Left colon (tissue), 2 donors: ENCODE results near the gene KRI1. TPM values are rescaled to one million over a fixed set of nuclear protein-coding genes. Genes with fewer than 3 reads are reported as not detected.
A peak's percentile ranks its signal among the peaks of the same experiment; 100 is the strongest.
"Not testable (repeated sequence)": the region's sequence is repeated elsewhere in the genome, so short reads cannot be mapped to it uniquely, and the experiment has no call there.

Source experiments
- ATAC-seq: fragments of 200-7000 bp; cut with Tn5 transposase; one replicate; pipeline ENCODE4 v1.9.1; 2020; ENCODE audit warnings: mild to moderate bottlenecking, moderate library complexity
- DNase-seq, 2 donors: peaks; one replicate each; pipeline ENCODE4 v3.0.0-alpha.2; 2020
- intact Hi-C, 2 donors: fragments of 100-400 bp; cut with DNase I in 1 of 2; cut with micrococcal nuclease in 1 of 2; formaldehyde crosslinking; loops; one replicate each; pipeline versions ENCODE4 v1.11.2 to v1.14.0; 2022; cut with DNase I, micrococcal nuclease
- total RNA-seq, 2 donors: library from RNA; stranded (reverse); fragmentation: NEBNext Ultra II Directional; extraction: Animal tissue kit (Norgen Biotek cat#: 25700); gene quantifications; one replicate each; pipeline ENCODE4 v1.2.1, GENCODE V29; 2021
- donor health status: DM: no; HTN: no; CAD: no.
- donor health status: DM: yes; HTN: yes; CAD: no.

KRI1 gene
- total RNA-seq, 2 donors from 2014 or later: 12.9 to 14.9 TPM

- ATAC-seq: no peak
- DNase-seq: no peak
- intact Hi-C loops: no loop called here
Observed at GRCh38 chr19:10533646-10534386, 32.0 kb downstream of the KRI1 start.

GRCh38 chr19:10532457-10532856, 33.4 kb downstream of the KRI1 start:
- intact Hi-C loops: no loop called here
- ATAC-seq: no peak
- no peak for DNase-seq

- DNase-seq, intact Hi-C loops, ATAC-seq: not testable (repeated sequence)
Observed at GRCh38 chr19:10526887-10527286, 38.9 kb downstream of the KRI1 start.

GRCh38 chr19:10525636-10526035, 40.2 kb downstream of the KRI1 start:
- DNase-seq: no peak
- no peak for ATAC-seq
- intact Hi-C loops: no loop called here

GRCh38 chr19:10523135-10523636, 42.6 kb downstream of the KRI1 start:
- ATAC-seq (no peak), DNase-seq (no peak)
- intact Hi-C loops: no loop called here

GRCh38 chr19:10521461-10522171, 44.2 kb downstream of the KRI1 start:
- no peak for DNase-seq
- intact Hi-C loops: no loop called here
- ATAC-seq: no peak

GRCh38 chr19:10520652-10521318, 45.0 kb downstream of the KRI1 start:
- intact Hi-C loops: no loop called here
- ATAC-seq (peak; percentile 73), DNase-seq (no peak)

GRCh38 chr19:10519421-10519820, 46.4 kb downstream of the KRI1 start:
- intact Hi-C loops: no loop called here
- DNase-seq (no peak), ATAC-seq (no peak)

- intact Hi-C loops: no loop called here
- DNase-seq (no peak), ATAC-seq (no peak)
Observed at GRCh38 chr19:10518444-10519361, 47.1 kb downstream of the KRI1 start.

- ATAC-seq (peak; percentile 27), DNase-seq (no peak)
- intact Hi-C loops: no loop called here
Observed at GRCh38 chr19:10517760-10518443, 47.9 kb downstream of the KRI1 start.

GRCh38 chr19:10517361-10517759, 48.5 kb downstream of the KRI1 start, which contains the start of gene S1PR5:
Gene S1PR5 (minus strand): TSS chr19:10517447. CDS start chr19:10515011, 2,436 bp downstream.
- intact Hi-C loops: no loop called here
- ATAC-seq (peak; percentile 36), DNase-seq (no peak)

- intact Hi-C loops: no loop called here
- ATAC-seq (no peak), DNase-seq (no peak)
Observed at GRCh38 chr19:10516671-10517286, 49.0 kb downstream of the KRI1 start.

GRCh38 chr19:10516064-10516385, 49.8 kb downstream of the KRI1 start:
- ATAC-seq (no peak), DNase-seq (no peak)
- intact Hi-C loops: no loop called here

- ATAC-seq (peak; percentile 26), DNase-seq (no peak)
Observed at GRCh38 chr19:10514211-10515145, 51.3 kb downstream of the KRI1 start.

GRCh38 chr19:10513223-10513622, 52.6 kb downstream of the KRI1 start:
- DNase-seq (no peak), ATAC-seq (no peak)
- intact Hi-C loops: no loop called here

More at GRCh38 chr19:10514211-10515145, 51.3 kb downstream of the KRI1 start:
- intact Hi-C loops: no loop called here

- no peak for ATAC-seq
- no peak for DNase-seq
Observed at GRCh38 chr19:10510301-10510802, 55.5 kb downstream of the KRI1 start.

GRCh38 chr19:10508707-10509106, 57.1 kb downstream of the KRI1 start:
- ATAC-seq: no peak
- intact Hi-C loops: no loop called here
- no peak for DNase-seq

More at GRCh38 chr19:10510301-10510802, 55.5 kb downstream of the KRI1 start:
- intact Hi-C loops: no loop called here
